ENCODE results near the gene SDCCAG8.
A peak's percentile ranks its signal among the peaks of the same experiment; 100 is the strongest.

The SDCCAG8 gene

GRCh38 chr1:243254233-243254926 is 1.5 kb upstream of the SDCCAG8 start:
- peak; percentile 81 for DNase-seq (ENCODE audit: low spot score)

- DNase-seq (ENCODE audit: low spot score): peak; percentile 98
Measured at GRCh38 chr1:243254927-243255790, 682 bp upstream of the SDCCAG8 start, which contains the start of gene CEP170. Gene CEP170, minus strand, starts transcription at chr1:243255281. Its CDS starts 30,001 bp downstream, at chr1:243225280.

GRCh38 chr1:243256590-243256989 is 749 bp downstream of the SDCCAG8 start:
- no peak for DNase-seq (ENCODE audit: low spot score)

DNA sequence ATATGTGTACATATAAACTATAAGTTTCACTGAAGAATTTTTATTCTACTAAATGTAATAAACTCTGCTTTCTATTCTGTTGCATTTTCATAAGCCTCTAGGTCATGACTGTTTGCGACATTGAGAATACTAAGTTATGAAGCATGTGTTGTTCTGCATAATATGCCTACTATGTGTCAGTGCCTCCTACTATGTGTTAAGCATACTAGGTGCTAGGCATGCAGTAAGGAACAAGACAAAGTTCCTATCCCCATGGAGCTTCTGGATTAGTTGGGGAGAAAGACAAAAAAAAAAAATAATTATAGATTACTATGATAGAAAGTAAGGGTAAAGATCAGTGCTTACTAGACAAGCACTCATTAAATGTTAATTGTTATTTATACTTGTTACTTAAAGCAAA is 1.3 kb downstream of the SDCCAG8 start:
- DNase-seq (ENCODE audit: low spot score): no peak

GRCh38 chr1:243258731-243259130 is 2.9 kb downstream of the SDCCAG8 start:
- no peak for DNase-seq (ENCODE audit: low spot score)

GRCh38 chr1:243260221-243260880 is 4.5 kb downstream of the SDCCAG8 start:
- DNase-seq (ENCODE audit: low spot score): no peak

DNA sequence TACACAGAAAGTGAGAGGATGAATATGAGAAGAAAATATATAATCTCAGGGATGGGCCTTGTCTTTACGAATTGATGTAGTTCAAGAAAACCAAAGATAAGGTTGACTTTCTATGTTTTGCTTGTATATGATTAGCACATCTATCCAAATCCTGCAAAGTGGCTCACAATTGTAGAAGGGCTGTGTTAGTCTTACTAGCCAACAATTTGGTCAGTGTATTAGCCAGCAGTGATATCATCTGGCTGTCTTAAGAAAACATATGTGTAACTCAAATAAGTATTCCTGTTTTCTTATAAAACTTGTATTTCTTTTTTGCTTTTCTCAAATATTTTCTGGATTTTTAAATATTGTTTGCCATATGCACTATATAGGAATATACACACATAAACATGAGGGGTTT is 5.5 kb downstream of the SDCCAG8 start:
- no peak for DNase-seq (ENCODE audit: low spot score)

DNA sequence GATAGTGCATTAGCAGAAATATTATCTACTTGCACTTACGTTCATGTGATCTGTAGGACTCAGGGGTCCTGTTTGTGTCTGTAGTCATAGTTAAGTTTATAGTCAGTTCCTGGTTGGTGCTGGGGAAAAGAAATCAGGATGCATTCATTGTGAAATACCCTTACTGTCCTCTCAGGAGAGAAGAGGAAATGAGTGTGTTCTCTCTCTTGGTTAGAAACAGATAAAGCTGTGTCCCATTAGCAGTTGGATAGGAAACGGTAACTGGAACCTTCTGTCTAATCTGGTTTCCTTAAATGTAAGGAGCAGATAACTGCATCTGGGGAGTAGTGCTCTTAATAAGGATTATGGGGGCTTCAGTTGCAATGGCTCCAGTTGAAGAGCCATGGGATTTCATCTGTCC is 8.9 kb downstream of the SDCCAG8 start:
- DNase-seq (ENCODE audit: low spot score): no peak

GRCh38 chr1:243266231-243266630 is 10.4 kb downstream of the SDCCAG8 start:
- DNase-seq (ENCODE audit: low spot score): no peak

- DNase-seq (ENCODE audit: low spot score): no peak
Measured at GRCh38 chr1:243267471-243267880, 11.6 kb downstream of the SDCCAG8 start.

GRCh38 chr1:243267914-243268653 is 12.2 kb downstream of the SDCCAG8 start:
- no peak for DNase-seq (ENCODE audit: low spot score)

GRCh38 chr1:243268751-243269460 is 13.1 kb downstream of the SDCCAG8 start:
- no peak for DNase-seq (ENCODE audit: low spot score)

- DNase-seq (ENCODE audit: low spot score): no peak
Measured at GRCh38 chr1:243269461-243269801, 13.6 kb downstream of the SDCCAG8 start.

DNA sequence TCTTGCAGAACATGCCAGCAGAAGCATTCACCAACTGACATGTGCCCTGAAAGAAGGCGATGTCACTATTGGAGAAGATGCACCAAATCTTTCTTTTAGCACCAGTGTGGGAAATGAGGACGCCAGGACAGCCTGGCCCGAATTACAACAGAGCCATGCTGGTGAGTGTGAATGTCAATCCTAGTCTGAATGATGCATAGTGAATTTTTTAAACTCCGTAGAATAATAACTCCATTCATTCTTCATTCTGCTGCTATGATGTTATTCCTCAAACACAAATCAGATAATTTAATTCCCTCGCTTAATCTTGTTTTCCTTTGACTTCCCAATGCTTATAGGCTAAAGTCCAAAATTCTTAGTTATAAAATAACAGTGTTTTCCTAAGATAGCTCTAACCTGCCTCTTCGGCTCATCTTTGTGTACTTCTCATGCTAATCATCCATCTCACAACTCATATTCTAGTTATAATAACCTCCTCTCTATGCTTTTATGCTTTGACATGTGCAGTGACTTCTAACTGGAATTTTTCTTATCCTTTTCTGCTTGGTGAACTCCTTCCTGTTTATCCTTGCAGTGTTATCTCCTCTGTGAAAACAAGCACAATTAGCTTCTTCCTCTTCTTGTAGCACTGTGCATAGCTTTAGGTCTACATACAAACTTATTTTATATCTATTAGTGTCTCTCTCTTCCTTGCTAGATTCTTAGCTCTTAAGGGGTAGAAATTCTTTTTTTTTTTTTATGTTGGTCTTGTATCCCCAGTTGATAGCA is 14.4 kb downstream of the SDCCAG8 start:
- no peak for DNase-seq (ENCODE audit: low spot score)

DNA sequence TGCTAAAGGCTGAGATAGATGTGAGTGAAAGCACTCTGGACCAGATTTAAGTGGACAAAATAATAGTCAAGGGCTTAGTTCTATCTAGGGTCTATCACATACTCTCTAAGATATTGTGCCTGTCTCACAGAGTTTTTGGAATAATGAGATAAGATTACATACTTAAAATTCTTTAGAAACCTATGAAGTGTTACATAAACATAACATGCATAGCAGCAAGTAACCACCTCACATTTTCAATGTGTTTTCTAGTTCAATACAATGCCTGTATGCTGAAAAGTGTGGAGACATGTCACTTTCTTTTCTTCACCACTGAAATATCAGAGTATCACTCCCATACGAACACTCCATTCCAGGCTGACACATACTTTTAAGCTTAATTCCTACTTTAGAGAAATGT is 16.2 kb downstream of the SDCCAG8 start:
- DNase-seq (ENCODE audit: low spot score): no peak

GRCh38 chr1:243272401-243272800 is 16.6 kb downstream of the SDCCAG8 start:
- DNase-seq (ENCODE audit: low spot score): no peak

- DNase-seq (ENCODE audit: low spot score): no peak
Measured at GRCh38 chr1:243273506-243273905, 17.7 kb downstream of the SDCCAG8 start.

DNA sequence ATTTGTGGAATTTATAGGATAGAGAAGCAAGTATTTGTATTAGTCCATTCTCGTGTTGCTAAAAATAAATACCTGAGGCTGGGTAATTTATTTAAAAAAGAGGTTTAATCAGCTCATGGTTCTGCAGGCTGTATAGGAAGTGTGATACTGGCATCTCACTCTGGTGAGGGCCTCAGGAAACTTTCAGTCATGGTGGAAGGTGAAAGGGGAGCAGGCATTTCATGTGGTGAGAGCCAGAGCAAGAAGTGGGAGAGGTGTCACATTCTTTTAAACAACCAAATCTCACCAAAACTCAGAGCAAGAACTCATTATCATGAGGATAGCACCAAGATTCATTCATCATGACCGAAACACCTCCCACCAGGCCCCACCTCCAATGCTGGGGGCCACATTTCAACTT is 18.1 kb downstream of the SDCCAG8 start:
- DNase-seq (ENCODE audit: low spot score): no peak

DNA sequence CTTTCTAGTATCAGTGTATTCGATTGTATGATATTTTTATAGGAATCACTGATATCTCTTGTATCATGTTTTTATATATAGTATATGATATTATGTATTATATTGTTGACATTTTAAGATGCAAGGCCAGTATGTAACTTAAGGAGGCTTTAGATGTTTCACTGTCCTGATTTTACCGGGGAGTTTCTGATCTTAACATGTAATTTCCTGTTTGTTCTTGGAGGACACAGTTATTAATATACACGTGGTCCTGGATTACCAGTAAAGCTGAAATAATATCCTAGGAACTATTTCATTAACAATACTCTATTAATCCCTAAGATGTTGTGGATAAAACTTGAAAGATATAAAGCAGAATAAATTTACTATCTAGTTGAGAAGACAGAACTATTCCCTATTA is 19.5 kb downstream of the SDCCAG8 start:
- no peak for DNase-seq (ENCODE audit: low spot score)

DNA sequence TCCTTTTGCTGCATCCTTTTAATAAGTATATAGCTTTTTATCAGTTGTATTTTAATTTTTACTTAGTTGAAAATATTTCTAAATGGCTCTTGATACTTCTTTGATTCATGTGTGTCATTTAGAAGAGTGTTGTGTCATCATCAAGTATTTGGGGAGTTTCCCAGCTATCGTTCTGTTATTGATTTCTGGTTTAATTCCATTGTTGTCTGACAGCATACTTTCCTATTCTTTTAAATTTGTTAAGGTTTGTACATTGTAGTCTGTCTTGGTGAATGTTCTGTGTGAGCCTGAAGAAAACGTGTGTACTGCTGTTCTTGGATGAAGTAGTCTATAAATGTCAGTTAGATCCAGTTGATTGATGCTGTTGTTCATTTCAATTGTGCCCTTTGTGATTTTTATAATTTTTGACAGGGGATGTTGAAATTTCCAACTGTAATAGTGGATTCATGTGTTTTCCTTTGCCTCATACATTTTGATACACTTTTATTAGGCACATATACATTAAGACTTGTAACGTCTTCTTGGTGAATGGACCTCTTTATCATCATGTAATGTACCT is 24.8 kb downstream of the SDCCAG8 start:
- DNase-seq (ENCODE audit: low spot score): no peak

Measured in SW480 (cell line).